Hepatocyte (in vitro differentiated cells): Measurements from ENCODE around the gene RBFOX1. TPM values are rescaled to one million over a fixed set of nuclear protein-coding genes. Genes with fewer than 3 reads are reported as not detected.

ENCODE experiments used
- DNase-seq: peaks from one replicate; pipeline ENCODE4 v3.0.0-alpha.2; 2016; ENCODE audit warnings: low spot score
- H2AFZ ChIP-seq: fragments of 200-600 bp; sonication (generic); 2 replicates; pipeline ENCODE4 v1.6.0; 2016; ENCODE audit warnings: antibody characterized with exemption, mild to moderate bottlenecking
- H3K27ac ChIP-seq: fragments of 200-600 bp; sonication (generic); 2 replicates; pipeline ENCODE4 v1.5.1; 2016; ENCODE audit warnings: mild to moderate bottlenecking
- H3K27me3 ChIP-seq: fragments of 200-600 bp; sonication (generic); 2 replicates; pipeline ENCODE4 v1.6.1; 2016
- H3K36me3 ChIP-seq: fragments of 200-600 bp; sonication (generic); replicated peaks from 2 replicates; pipeline ENCODE4 v1.5.1; 2016; ENCODE audit warnings: low read depth; ENCODE audit not compliant: insufficient read depth
- H3K4me1 ChIP-seq: fragments of 200-600 bp; sonication (generic); 2 replicates; pipeline ENCODE4 v1.5.1; 2016; ENCODE audit warnings: mild to moderate bottlenecking, moderate library complexity; ENCODE audit not compliant: insufficient read depth
- H3K4me2 ChIP-seq: fragments of 200-600 bp; sonication (generic); 2 replicates; pipeline ENCODE4 v1.6.0; 2016
- H3K4me3 ChIP-seq: fragments of 200-600 bp; sonication (generic); 2 replicates; pipeline ENCODE4 v1.5.1; 2016; ENCODE audit warnings: mild to moderate bottlenecking
- H3K79me2 ChIP-seq: fragments of 200-600 bp; sonication (generic); 2 replicates; pipeline ENCODE4 v1.6.0; 2017; ENCODE audit warnings: mild to moderate bottlenecking
- H3K9me2 ChIP-seq: fragments of 200-600 bp; sonication (generic); replicated peaks from 2 replicates; pipeline ENCODE4 v1.6.0; 2017; ENCODE audit warnings: mild to moderate bottlenecking; ENCODE audit not compliant: insufficient read depth
- H3K9me3 ChIP-seq: fragments of 200-600 bp; sonication (generic); 2 replicates; pipeline ENCODE4 v1.5.1; 2016; ENCODE audit warnings: low read depth, mild to moderate bottlenecking
- H4K20me1 ChIP-seq: fragments of 200-600 bp; sonication (generic); 2 replicates; pipeline ENCODE4 v1.6.0; 2016; ENCODE audit warnings: mild to moderate bottlenecking; ENCODE audit not compliant: insufficient read depth, poor library complexity, severe bottlenecking
- EZH2 ChIP-seq: fragments of 200-600 bp; sonication (generic); IDR thresholded peaks from 2 replicates; pipeline ENCODE4 v1.6.1; 2016; ENCODE audit warnings: antibody characterized with exemption, mild to moderate bottlenecking, borderline replicate concordance
- EZH2phosphoT487 ChIP-seq: fragments of 200-600 bp; sonication (generic); IDR thresholded peaks from one replicate; pipeline ENCODE4 v1.6.1; 2018; ENCODE audit warnings: antibody characterized with exemption, mild to moderate bottlenecking, low read depth, moderate library complexity; ENCODE audit not compliant: unreplicated experiment, severe bottlenecking
- WGBS: methylation state at CpG from one replicate; pipeline ENCODE4 v1.1.6; 2016; ENCODE audit warnings: low lambda C conversion rate; ENCODE audit errors: missing lambda C conversion rate; 5-methylcytosine and 5-hydroxymethylcytosine counted together
- polyA plus RNA-seq: library from polyadenylated mRNA; unstranded; fragments of >200 nt; fragmentation: Nextera tagmentation; extraction: Ambion mirVana; gene quantifications from 2 replicates; pipeline ENCODE4 v1.2.1, GENCODE V29; 2016
- total RNA-seq: library from RNA; depleted of rRNA; stranded (reverse); fragments of >200 nt; gene quantifications from 2 replicates; pipeline ENCODE4 v1.2.3, GENCODE V29; 2014
- TF ChIP-seq, protein P1 (sequence below): fragments of 200-600 bp; sonication (generic); IDR thresholded peaks from 2 replicates; pipeline ENCODE4 v1.5.1; 2016; ENCODE audit warnings: antibody characterized with exemption, mild to moderate bottlenecking; ENCODE audit not compliant: poor library complexity

RBFOX1 gene
- total and polyA plus RNA-seq, 2 experiments from 2014 or later = 1.00 to 1.2 TPM

DNA sequence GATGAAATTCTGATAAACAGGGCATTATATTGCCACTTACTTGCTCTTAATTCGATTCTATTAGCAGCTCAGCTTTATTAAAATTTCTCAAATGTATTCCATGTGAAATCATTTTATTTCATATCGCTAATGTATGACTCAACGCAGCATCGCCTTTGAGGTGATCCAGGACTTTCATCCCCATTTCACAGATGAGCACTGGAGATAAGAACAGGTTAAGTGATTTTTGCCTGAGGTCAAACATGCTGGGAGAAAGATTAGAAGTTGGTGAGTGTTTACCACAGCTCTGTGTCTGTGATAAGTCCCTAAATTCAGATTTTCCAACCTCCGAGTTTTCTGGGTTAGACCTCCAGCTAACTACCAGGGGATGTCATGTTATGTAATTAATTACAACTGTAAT lies 43.6 kb downstream of the RBFOX1 start:
- H3K79me2 ChIP-seq = no peaks in the 10 kb centered on the region
- WGBS = 61% methylated on average over 5 of the region's 5 CpGs
- TF ChIP-seq, protein P1, sequence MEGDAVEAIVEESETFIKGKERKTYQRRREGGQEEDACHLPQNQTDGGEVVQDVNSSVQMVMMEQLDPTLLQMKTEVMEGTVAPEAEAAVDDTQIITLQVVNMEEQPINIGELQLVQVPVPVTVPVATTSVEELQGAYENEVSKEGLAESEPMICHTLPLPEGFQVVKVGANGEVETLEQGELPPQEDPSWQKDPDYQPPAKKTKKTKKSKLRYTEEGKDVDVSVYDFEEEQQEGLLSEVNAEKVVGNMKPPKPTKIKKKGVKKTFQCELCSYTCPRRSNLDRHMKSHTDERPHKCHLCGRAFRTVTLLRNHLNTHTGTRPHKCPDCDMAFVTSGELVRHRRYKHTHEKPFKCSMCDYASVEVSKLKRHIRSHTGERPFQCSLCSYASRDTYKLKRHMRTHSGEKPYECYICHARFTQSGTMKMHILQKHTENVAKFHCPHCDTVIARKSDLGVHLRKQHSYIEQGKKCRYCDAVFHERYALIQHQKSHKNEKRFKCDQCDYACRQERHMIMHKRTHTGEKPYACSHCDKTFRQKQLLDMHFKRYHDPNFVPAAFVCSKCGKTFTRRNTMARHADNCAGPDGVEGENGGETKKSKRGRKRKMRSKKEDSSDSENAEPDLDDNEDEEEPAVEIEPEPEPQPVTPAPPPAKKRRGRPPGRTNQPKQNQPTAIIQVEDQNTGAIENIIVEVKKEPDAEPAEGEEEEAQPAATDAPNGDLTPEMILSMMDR = no peak
- TF ChIP-seq EZH2 (no peak), EZH2phosphoT487 (no peak)
- no peaks in the 10 kb centered on the region for H3K9me3 ChIP-seq
- no peaks in the 10 kb centered on the region for H3K9me2 ChIP-seq
- H3K27ac ChIP-seq = no peak overlapping the region
- H3K27me3 ChIP-seq = no peaks in the 10 kb centered on the region
- H3K36me3 ChIP-seq = no peaks in the 10 kb centered on the region
- no peak overlapping the region for H2AFZ ChIP-seq
- H3K4me1 ChIP-seq = peaks cover 11% of the 10 kb centered on the region
- no peak overlapping the region for H3K4me3 ChIP-seq
- no peaks in the 10 kb centered on the region for H4K20me1 ChIP-seq
- no peak for DNase-seq
- no peak overlapping the region for H3K4me2 ChIP-seq

DNA sequence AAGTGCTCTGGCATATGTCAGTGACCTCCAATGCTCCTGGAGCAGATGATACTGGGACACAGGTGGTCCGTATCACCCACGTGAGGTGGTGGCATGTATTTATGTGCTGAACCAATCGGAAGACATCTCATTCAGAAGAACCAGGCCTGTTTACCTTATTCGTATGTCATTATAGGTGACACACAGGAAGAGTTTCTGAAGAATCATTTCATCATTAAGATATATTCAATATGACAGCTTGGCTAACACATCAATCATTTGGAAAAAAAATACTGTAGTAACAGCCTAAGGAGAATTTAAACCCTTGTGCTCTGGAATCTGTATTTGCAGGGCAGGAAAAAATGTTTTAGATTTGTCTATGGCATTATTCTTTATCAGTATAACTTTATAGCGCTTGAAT lies 44.6 kb downstream of the RBFOX1 start:
- WGBS = 86% methylated on average over 5 of the region's 5 CpGs

DNA sequence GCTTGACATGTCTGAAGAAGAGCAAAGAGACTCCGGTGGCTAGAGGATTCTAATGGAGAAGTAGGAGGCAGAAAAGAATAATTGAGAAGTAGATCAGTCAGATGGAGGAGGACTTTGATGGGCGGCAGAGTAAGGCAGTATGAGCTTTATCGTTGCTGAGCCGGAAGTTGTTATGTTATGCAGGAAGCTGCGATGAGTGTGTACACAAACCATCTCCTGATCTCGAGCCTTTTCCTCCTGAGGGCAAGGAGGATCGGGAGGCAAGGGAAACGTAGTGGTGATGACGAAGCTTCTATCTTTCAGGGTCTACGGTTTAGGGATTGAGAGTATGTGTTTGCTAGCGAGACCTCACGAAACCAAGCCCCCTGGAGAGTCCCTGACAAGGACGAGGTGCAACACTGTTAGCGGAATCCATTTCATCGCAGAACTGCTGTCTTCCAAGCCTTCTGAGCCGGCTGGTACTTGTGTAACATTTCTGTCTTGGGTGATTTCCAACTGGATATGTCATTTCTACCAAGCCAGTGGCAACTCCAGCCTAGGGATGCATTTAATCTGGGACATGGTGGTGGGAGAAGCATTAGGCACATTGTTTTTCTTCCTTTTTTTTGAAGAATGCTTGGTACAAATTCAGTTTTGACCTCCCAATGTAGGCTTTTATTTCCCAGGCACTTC lies 45.5 kb downstream of the RBFOX1 start:
- TF ChIP-seq EZH2 (no peak), EZH2phosphoT487 (no peak)
- TF ChIP-seq, protein P1 = no peak
- no peaks in the 10 kb centered on the region for H3K27me3 ChIP-seq
- DNase-seq = no peak
- H3K4me1 ChIP-seq = peaks cover 14% of the 10 kb centered on the region
- H3K4me2 ChIP-seq = no peak overlapping the region
- no peaks in the 10 kb centered on the region for H3K9me3 ChIP-seq
- no peak overlapping the region for H3K27ac ChIP-seq
- H3K9me2 ChIP-seq = no peaks in the 10 kb centered on the region
- 89% methylated on average over 16 of the region's 16 CpGs for WGBS
- H4K20me1 ChIP-seq = no peaks in the 10 kb centered on the region
- no peaks in the 10 kb centered on the region for H3K79me2 ChIP-seq
- H3K4me3 ChIP-seq = no peak overlapping the region
- H2AFZ ChIP-seq = no peak overlapping the region
- H3K36me3 ChIP-seq = no peaks in the 10 kb centered on the region

More for the DNA sequence above, 44.6 kb downstream of the RBFOX1 start:
- no peaks in the 10 kb centered on the region for H3K79me2 ChIP-seq
- TF ChIP-seq EZH2 = no peak
- TF ChIP-seq, protein P1 = no peak
- no peak for TF ChIP-seq EZH2phosphoT487
- peaks cover 14% of the 10 kb centered on the region for H3K4me1 ChIP-seq
- no peaks in the 10 kb centered on the region for H4K20me1 ChIP-seq
- no peaks in the 10 kb centered on the region for H3K9me3 ChIP-seq
- no peak overlapping the region for H3K4me2 ChIP-seq
- H3K27me3 ChIP-seq = no peaks in the 10 kb centered on the region
- no peak overlapping the region for H3K4me3 ChIP-seq
- H2AFZ ChIP-seq = no peak overlapping the region
- no peak for DNase-seq
- no peaks in the 10 kb centered on the region for H3K36me3 ChIP-seq
- H3K27ac ChIP-seq = no peak overlapping the region
- H3K9me2 ChIP-seq = no peaks in the 10 kb centered on the region
